ENCODE results near the gene MT1A.

Gene MT1A

DNA sequence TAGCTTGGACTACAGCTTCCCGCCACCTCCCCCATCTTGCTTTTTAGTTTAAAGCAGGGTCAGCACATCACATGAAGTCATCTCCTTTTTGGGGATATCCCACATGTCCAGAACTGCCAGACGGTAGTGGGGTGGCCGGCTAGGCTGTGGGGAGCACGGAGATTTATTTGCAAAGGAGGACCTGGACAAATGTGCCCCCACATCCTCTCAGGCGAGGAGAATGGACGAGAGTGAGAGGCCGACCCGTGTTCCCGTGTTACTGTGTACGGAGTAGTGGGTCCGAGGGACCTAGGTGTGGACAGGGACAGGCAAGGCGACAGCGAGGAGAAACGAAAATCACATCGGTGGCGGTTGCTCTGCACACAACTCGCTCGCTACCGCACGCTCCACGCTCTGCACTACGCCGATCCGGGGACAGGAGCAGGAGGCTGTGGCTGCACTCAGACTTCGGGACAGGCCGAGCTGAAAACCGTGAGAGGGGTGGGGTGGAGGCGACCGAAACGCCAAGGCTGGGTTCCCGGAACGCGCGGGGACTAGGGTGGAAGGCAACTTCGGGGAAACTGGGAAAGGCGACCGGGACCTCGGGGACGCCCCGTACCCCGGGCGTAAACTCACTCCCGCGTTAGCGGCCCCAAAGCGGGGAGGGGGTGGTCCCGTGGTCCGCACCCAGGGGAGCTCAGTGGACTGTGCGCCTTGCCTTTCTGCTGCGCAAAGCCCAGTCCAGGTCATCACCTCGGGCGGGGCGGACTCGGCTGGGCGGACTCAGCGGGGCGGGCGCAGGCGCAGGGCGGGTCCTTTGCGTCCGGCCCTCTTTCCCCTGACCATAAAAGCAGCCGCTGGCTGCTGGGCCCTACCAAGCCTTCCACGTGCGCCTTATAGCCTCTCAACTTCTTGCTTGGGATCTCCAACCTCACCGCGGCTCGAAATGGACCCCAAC lies at the start of gene MT1A:
Gene MT1A (plus strand): TSS at position 853 of the 937 bp plus-strand sequence. CDS start 73 bp downstream, at position 926.
- in situ Hi-C loops (cut with HindIII; ENCODE audit: low sequenced_read_pairs) = no loop called here

DNA sequence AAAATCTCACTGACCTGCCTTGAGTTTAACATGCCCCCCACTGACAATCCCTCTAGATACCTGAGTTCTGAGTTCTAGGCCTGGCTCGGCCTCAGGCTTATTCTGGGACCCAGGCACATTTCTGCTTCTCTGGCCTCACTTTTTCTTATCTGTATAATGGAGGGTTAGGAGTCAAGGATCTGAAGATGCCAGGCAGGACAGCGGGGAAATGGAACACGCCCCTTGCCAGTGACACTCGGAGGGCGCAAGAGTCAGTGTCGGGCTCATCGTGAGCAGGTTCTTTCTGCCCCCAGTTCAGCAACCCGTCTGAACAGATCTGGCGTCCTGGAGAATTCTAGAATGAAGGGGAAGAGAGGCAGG lies 49.7 kb upstream of the MT1A start:
- in situ Hi-C loops (cut with HindIII; ENCODE audit: low sequenced_read_pairs) = no loop called here

DNA sequence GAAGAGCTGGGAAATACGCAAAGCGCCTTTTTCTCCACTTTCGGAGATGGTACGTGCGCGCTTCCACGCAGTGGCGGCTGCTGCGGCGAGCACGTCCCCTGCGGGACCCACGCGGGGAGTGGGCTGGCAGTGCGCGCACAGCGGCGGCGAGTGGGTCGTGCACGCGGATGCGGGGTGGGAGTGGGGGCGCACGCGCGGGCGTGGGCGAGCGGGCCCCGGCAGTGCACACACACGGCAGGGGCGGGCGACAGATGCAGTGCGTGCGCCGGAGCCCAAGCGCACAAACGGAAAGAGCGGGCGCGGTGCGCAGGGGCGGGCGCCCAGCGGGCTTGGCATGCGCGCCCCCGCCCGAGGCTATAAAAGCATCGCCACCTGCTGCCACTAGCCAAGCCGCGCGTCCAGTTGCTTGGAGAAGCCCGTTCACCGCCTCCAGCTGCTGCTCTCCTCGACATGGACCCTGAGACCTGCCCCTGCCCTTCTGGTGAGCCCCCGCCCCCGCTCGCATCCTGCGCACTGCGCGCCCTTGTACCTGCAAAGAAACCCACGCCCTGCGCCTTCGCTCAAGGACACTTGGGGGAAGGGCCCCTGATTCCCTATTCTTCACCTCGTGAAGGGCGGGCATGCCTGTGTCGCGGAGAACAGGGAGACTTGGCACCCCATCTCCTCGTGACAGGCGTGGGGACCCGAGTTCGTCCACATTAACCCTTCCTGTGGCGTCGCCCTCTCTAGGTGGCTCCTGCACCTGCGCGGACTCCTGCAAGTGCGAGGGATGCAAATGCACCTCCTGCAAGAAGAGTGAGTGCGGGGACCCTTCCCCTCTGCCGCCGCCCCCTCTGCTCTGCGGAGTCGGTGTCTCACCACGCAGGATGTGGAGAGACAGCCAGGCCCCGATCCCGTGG lies 49.1 kb upstream of the MT1A start, which contains the start of gene MT3:
Gene MT3 (plus strand): TSS at position 388 of the 899 bp plus-strand sequence. CDS start 63 bp downstream, at position 451.
- in situ Hi-C loops (cut with HindIII; ENCODE audit: low sequenced_read_pairs) = no loop called here

DNA sequence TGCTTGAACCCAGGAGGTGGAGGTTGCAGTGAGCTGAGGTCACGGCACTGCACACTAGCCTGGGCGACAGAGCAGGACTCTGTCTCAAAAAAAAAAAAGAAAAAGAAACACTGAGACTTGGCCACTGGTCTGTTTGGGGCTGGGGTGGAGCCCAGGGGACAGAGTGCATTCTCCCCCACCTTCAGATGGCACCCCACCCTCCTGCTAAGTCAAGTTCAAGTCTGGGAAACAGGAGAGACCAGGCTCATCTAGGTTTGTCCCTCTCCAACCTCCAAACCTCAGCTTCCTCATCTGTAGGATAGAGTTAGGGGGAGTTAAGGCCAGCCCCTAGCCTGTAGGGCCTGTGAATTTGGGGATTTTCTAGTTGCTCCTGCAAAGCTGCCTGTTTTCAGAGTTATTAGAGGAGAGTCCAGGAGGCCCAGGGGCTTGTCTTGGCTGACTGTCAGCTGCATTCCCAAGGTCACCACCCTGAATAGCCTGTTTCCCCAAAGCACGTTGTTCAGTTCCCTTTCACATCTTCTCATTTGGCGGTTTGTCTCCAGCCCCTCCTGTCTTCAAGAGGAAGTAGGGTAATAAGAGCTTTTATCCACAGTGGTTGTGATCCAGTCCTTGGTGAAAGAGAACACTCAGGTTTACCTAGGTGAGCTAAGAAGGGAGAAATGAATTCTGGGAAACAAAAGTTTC lies 46.9 kb upstream of the MT1A start:
- in situ Hi-C loops (cut with HindIII; ENCODE audit: low sequenced_read_pairs) = no loop called here

DNA sequence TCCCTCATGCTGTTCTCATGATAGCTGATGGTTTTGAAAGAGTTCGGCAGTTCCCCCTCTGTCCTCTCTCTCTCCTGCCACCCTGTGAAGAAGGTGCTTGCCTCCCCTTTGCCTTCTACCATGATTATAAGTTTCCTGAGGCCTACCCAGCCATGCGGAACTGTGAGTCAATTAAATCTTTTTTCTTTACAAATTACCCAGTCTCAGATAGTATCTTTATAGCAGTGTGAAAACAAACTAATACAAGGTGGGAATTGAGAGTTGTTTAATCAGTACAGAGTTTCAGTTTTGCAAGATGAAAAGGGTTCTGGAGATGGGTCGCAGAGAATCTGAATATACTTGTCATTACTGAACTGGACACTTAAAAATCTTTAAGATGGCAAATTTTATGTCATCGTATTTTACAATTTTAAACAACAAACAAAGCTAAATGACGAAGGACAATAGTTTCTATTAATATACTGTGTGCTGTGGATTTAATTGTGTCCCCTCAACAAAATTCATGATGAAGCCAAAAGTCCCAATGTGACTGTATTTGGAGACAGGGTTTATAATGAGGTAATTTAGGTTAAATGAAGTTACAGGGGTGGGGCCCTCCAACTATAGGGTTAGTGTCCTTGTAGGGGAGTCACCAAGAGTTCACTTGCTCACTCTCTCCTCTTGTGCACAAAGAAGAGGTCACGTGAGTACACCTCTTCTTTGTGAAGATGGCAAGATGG lies 44.7 kb upstream of the MT1A start:
- in situ Hi-C loops (cut with HindIII; ENCODE audit: low sequenced_read_pairs) = no loop called here

DNA sequence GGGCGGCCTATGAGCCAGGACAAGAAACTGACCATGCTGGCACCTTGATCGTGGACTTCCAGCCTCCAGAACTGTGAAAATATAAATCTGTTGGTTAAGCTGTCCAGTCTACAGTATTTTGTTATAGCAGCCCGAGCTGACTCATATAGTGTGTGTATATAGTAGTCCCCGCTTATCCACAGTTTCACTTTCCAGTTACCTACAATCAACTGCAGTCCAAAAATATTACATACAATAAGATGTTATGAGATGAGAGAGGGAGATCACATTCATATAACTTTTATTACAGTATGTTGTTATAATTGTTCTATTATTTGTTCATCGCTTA lies 44.2 kb upstream of the MT1A start:
- in situ Hi-C loops (cut with HindIII; ENCODE audit: low sequenced_read_pairs) = no loop called here

DNA sequence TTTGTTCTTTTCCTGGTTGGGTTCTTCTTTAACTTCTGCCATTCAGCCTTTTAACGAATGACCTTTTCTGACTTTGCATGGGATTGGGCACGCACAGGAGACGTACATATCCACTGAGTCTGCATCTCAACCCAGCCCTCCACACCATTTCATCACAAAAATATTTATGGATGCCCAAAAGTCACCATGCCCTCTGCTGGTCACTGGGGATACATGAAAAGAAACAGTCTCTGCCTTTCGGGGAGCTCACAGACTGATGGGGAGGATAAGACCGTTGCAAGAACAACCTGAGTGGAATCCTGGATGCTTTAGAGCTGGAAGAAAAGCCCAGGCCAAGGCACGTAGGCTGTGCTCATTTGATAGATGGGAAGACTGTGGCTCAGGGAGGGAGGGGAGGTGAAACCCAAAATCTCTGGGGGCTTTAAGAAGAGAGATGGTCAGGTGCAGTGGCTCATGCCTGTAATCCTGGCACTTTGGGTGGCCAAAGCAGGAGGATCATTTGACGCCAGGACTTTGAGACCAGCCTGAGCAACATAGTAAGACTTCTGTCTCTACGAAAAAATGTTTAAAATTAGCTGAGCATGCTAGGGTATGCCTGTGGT lies 38.0 kb upstream of the MT1A start:
- in situ Hi-C loops (cut with HindIII; ENCODE audit: low sequenced_read_pairs) = no loop called here

DNA sequence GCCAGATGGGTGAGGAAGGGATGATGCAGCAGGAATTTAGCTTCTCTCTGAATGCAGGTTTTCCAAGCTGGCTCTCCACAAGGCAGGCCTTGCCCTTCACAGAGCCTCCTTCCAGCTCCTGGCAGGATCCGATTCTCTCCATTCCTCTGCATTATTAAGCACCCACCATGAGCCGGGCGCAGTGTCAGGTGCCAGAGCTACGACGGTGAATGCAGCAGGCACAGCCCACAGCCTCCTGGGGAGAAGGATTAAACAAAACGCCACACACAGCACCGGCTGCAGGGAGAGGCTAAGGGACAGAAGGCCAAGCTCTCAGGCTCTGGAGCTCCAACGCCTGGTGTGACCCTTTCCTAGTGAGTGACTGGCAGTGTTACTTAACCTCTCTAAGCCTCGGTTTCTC lies 37.1 kb upstream of the MT1A start:
- in situ Hi-C loops (cut with HindIII; ENCODE audit: low sequenced_read_pairs) = no loop called here

DNA sequence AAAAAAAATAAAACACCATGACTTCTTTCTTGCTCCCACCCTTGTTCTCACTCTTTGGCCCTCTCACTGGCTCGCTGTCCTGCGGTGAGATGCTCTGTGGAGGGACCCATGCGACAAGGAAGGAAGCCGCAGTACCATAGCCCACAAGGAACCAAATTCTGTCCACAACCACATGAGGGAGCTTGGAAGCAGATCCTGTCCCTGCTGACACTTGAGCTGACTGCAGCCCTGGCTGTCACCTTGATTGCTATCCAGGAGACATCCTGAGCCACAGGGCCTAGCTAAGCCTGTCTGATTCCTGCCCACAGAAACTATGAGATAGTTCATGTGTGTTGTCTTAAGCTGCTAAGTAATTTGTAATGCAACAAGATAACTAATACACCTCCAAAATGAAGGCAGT lies 34.9 kb upstream of the MT1A start:
- in situ Hi-C loops (cut with HindIII; ENCODE audit: low sequenced_read_pairs) = no loop called here

DNA sequence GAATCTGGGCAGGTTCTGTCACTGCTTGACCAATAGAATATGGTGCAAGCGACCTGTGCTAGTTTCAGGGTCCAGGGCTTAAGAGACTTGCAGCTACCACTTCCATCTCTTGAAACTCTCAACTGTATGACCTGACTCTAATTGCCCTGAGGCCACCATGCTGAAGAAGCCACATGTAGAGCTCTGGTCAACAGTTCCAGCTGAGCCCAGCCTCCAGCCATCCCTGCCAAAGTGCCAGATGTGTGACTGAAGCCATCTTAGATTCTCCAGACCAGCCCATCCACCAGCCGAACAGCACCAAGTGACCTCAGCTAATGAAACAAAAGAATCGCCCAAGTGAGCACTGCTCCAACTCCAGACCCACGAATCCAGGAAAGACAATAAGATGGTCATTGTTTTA lies 33.5 kb upstream of the MT1A start:
- in situ Hi-C loops (cut with HindIII; ENCODE audit: low sequenced_read_pairs) = no loop called here

DNA sequence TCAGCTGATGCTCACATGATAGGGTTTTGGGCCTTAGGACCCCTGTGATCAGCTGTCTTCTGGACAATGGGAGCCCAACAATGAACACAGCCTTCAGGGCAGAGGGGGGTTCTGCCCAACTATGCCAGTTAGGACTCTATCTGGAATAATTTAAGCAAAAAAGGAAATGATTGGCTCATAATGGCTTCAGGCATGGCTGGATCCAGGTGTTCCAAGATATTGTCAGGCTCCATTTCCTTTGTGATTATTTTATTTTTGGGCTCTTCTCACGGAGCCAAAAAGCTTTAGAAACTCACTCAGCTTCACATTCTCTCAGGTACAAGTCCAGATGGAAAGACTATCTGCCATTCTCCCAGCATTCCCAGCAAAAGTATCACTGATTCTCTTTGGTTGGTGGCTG lies 33.0 kb upstream of the MT1A start:
- in situ Hi-C loops (cut with HindIII; ENCODE audit: low sequenced_read_pairs) = no loop called here

DNA sequence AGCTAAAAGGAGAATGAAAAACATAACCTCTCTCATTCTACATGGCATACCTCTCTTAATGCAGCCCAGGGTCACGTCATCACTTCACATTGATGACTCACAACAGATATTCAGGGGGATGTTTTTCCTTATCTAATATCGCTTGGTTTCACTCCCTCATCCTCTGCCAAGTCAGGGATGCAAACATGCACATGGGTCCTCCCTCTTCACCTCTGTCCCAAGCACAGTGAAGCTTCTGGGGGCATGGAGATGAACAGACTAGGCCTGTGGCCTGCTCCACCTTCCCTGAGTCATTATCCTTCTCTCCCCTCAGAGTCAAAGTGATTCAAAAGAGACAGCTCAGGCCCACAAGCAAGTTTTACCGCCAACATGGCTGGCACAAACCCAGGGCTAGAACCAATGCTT lies 32.4 kb upstream of the MT1A start:
- in situ Hi-C loops (cut with HindIII; ENCODE audit: low sequenced_read_pairs) = no loop called here

DNA sequence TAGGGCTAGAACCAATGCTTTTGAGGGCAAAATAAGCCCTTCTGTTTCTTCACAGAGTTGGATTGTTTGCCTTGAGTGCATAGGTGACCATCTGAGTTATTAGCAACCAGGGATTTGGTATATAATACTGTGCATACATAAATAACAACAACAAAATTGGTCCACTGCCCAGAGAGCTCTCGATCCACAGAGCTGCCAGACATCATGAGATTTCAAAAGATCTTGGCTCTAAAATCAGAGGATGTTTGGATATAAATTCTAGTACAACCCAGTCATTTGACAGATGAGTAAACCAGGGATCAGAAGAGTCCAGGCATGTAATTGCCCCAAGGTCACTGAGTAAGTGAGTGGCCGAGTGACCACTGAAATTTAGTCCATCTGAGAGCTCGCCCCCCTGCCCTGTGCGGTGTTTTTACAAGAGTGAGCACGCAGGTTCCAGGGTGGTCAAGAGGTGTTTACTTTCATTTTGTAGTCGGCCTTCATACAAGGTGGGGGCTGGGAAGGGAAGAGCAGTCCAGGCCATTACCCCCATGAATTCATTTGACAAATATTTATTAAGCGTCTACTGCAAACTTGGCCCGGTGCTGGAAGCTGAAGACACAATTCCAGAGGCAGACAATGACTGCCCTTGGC lies 31.9 kb upstream of the MT1A start:
- in situ Hi-C loops (cut with HindIII; ENCODE audit: low sequenced_read_pairs) = no loop called here

DNA sequence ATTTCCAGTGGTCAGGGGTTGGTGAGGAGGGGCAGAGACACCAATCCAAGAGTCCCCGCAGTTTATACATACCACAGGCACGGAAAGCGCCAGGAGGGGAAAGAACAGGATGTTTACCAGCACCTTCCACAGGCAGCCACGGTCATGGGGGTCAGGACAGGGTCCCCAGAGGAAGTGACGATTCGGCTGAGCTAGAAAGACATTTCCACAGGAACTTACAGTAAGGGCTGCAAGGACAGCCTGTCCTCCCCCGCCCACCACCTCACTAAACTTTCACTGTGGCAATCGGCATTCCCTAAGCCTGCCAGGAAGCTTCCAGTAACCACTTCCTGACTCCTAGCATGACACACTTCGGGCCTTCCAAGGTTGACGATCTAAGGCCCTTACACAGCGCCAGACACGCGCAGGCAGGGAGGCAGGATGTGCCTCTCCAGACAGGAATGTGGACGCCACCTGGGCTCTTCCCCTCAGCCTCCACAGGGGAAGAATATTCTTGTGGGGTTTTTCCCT lies 31.3 kb upstream of the MT1A start:
- in situ Hi-C loops (cut with HindIII; ENCODE audit: low sequenced_read_pairs) = no loop called here

DNA sequence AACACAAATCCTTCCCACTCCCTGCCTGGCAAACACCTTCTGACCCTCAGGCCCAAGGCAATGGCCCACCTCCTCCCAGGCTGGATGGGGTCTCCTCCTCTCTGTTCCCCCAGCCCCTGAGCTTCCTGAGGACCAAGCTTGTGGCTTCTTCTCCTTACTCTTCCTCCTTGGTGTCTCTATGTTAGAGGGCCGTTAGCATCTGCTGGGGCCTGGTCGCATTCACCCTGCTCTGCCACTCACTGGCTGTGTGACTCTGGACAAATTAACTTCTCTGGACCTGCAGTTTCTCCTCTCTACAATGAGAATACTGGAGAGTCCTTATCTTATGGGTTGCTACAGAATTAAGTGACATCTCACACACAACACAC lies 30.8 kb upstream of the MT1A start:
- in situ Hi-C loops (cut with HindIII; ENCODE audit: low sequenced_read_pairs) = no loop called here

DNA sequence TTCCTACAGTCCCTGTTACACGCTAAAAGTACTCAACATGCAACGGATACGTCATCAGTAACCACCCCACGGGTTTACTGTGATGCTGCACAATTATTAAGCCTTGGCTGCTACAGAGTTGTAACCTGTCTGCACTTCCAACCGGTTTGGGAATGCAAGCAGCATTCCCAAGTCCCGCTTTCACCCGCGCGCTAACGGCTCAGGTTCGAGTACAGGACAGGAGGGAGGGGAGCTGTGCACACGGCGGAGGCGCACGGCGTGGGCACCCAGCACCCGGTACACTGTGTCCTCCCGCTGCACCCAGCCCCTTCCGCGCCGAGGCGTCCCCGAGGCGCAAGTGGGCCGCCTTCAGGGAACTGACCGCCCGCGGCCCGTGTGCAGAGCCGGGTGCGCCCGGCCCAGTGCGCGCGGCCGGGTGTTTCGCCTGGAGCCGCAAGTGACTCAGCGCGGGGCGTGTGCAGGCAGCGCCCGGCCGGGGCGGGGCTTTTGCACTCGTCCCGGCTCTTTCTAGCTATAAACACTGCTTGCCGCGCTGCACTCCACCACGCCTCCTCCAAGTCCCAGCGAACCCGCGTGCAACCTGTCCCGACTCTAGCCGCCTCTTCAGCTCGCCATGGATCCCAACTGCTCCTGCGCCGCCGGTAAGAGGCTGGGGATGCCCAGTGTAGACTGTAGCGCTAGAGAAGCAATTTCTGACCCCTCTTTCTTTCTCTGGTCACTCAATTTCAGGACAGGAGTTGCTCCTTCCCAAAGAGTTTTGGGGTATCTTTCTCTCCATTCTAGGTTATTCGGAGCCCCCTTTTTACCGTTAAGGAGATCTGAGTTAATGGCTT lies 30.2 kb upstream of the MT1A start, which contains the start of gene MT2A:
Gene MT2A (plus strand): TSS at position 542 of the 833 bp plus-strand sequence. CDS start 72 bp downstream, at position 614.
- in situ Hi-C loops (cut with HindIII; ENCODE audit: low sequenced_read_pairs) = no loop called here

DNA sequence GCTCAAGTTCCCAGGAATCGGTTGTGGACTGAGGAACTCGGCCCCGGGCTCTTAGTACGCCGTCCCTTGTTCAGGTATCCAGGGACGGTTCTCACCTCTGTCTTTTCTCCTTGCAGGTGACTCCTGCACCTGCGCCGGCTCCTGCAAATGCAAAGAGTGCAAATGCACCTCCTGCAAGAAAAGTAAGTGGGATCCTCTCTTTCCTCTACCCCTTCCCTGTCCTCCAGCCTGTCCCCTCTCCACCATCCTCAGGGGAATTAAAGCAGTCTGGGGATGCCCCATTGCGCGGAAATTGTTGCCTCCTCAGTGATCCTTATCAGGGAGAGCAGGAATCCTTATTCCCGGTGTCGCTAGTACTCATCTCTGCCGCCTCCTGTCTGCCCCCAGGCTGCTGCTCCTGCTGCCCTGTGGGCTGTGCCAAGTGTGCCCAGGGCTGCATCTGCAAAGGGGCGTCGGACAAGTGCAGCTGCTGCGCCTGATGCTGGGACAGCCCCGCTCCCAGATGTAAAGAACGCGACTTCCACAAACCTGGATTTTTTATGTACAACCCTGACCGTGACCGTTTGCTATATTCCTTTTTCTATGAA lies 29.5 kb upstream of the MT1A start:
- in situ Hi-C loops (cut with HindIII; ENCODE audit: low sequenced_read_pairs) = no loop called here

DNA sequence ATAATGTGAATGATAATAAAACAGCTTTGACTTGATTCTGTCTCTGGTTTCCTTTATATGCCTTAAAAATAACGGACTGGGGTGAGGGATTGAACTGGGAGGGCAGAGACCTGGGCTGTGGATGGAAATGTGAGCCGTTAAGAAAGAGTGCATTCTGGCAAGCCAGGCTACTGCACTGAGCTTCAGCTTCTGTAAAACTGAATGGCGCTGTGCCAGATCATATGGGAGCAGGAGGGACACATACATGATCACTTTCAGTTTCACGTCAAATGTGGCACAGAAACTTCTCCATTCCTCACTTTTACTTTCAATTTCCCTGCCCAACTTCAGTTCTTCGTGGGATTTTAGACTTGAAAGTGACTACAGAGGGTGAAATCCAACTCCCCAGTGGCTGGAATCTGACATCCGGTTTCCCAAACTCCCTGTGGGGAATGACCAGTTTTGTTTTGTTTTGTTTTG lies 29.0 kb upstream of the MT1A start:
- in situ Hi-C loops (cut with HindIII; ENCODE audit: low sequenced_read_pairs) = no loop called here

All from endothelial cell of hepatic sinusoid (primary cell).